Measurements from ENCODE around the gene SMPX.

- TF ChIP-seq CTCF (IDR thresholded peaks at IDR 0.05; ENCODE audit: low read length) (no peak), EZH2 (IDR thresholded peaks at IDR 0.05; ENCODE audit: borderline replicate concordance, low read length) (no peak)
Measured at GRCh38 chrX:21660156-21660555, 97.8 kb downstream of the SMPX start.

All from OCI-LY1 (cell line).